IMR-90 (cell line): Measurements from ENCODE around the gene DNAI2.

Experiments
- CEBPB ChIP-seq: IDR thresholded peaks from 2 replicates; pipeline ENCODE4 v1.6.1; 2012; ENCODE audit warnings: low read depth, low read length, improper control_type of control experiment
- NFE2L2 ChIP-seq: fragments of 150-350 bp; IDR thresholded peaks from 2 replicates; pipeline ENCODE4 v1.6.1; 2016; ENCODE audit warnings: low read depth, mild to moderate bottlenecking, low read length
- POLR2A ChIP-seq: IDR thresholded peaks from 2 replicates; pipeline ENCODE4 v1.6.1; 2012; ENCODE audit warnings: mild to moderate bottlenecking, low read depth, low read length
- RFX5 ChIP-seq: IDR thresholded peaks from 2 replicates; pipeline ENCODE4 v1.8.0; 2012; ENCODE audit warnings: low read depth, mild to moderate bottlenecking, low read length, moderate library complexity
- USF2 ChIP-seq: fragments of 150-350 bp; IDR thresholded peaks from 2 replicates; pipeline ENCODE4 v1.6.1; 2017; ENCODE audit warnings: mild to moderate bottlenecking, antibody characterized with exemption, low read length, low read depth
- TF ChIP-seq, protein P1 (sequence below): conservative IDR thresholded peaks from 2 replicates; pipeline ENCODE4 v1.5.1; 2012; ENCODE audit warnings: mild to moderate bottlenecking, low read depth, low read length, improper control_type of control experiment

GRCh38 chr17:74276541-74277009 is 2.5 kb downstream of the DNAI2 start:
- no peak for TF ChIP-seq POLR2A
- TF ChIP-seq, protein P1, sequence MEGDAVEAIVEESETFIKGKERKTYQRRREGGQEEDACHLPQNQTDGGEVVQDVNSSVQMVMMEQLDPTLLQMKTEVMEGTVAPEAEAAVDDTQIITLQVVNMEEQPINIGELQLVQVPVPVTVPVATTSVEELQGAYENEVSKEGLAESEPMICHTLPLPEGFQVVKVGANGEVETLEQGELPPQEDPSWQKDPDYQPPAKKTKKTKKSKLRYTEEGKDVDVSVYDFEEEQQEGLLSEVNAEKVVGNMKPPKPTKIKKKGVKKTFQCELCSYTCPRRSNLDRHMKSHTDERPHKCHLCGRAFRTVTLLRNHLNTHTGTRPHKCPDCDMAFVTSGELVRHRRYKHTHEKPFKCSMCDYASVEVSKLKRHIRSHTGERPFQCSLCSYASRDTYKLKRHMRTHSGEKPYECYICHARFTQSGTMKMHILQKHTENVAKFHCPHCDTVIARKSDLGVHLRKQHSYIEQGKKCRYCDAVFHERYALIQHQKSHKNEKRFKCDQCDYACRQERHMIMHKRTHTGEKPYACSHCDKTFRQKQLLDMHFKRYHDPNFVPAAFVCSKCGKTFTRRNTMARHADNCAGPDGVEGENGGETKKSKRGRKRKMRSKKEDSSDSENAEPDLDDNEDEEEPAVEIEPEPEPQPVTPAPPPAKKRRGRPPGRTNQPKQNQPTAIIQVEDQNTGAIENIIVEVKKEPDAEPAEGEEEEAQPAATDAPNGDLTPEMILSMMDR = no peak
- TF ChIP-seq CEBPB = no peak
- no peak for TF ChIP-seq USF2
- TF ChIP-seq NFE2L2 = no peak
- no peak for TF ChIP-seq RFX5
